GM12874 (cell line): Measurements from ENCODE around the gene FAM210A.

ENCODE experiments used
- CTCF ChIP-seq: IDR thresholded peaks from 2 replicates; pipeline ENCODE4 v1.5.1; 2011; ENCODE audit warnings: low read depth, mild to moderate bottlenecking, control low read depth, low read length, moderate library complexity; ENCODE audit not compliant: insufficient read depth

Gene FAM210A

GRCh38 chr18:13640266-13640860 lies 86.0 kb downstream of the FAM210A start:
- TF ChIP-seq CTCF: no peak

GRCh38 chr18:13638719-13639595 lies 87.4 kb downstream of the FAM210A start:
- no peak for TF ChIP-seq CTCF

DNA sequence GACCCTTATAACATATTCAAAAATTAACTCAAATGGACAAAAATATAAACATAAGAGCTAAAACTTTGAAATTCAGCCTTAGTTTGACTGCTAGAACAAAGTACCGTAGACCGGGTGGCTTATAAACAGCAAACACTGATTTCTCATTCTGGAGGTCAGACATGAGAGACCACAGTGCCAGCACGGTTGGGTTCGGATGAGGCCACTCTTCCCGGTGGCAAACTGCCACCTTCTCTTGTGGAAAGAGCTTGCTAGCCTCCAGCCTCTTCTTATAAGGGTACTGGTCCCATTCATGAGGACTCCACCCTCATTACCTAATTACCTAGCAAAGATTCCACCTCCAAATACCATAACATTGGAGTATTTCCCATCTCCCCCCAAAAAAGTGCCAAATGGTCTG lies 91.3 kb downstream of the FAM210A start:
- TF ChIP-seq CTCF: no peak

DNA sequence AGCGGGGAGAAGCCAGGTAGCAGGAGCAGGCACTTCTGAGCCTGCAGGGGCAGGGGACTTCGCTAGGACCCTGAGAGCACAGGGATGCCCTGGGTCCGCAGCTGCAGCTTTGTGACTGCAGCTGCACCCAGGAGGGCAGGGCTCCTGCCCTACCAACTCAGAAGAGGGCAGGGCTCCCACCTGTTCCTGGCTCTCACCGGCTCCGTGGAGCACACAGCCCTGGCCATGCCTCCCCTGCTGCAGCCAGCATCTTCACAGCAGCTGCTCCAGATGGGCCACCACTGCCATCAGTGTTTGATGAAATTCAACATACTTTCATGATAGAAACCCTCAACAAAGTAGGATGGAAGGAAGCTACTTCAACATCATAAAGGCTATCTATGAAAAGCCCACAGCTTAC lies 92.7 kb downstream of the FAM210A start:
- no peak for TF ChIP-seq CTCF

DNA sequence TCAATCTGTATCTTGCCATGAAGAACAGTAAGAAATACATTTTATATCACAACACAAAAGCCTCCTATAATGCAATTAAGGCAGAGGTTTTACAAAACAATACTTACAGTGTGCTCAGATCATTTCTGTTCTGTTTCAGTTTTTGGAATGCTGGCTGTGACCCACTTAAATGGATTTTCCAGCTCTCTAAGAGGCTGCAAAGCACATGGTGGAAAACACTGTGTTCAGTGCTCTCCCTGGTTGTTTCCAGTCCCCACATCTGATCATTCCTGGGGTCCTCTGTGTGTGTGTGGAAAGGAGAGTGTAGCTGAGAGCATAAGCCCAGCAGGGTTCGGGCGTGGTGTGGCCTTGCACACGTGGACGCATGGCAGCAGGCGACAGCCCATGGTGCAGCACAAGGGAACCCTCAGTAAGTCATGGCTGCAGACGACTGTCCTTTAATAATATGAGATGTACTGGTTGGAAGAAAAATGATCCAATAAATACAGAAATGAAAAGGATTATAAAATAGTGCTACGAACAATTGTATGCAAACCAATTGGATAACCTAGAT lies 95.6 kb downstream of the FAM210A start:
- no peak for TF ChIP-seq CTCF

- TF ChIP-seq CTCF: peak; percentile 74
Measured at GRCh38 chr18:13629841-13630715, 96.3 kb downstream of the FAM210A start.

DNA sequence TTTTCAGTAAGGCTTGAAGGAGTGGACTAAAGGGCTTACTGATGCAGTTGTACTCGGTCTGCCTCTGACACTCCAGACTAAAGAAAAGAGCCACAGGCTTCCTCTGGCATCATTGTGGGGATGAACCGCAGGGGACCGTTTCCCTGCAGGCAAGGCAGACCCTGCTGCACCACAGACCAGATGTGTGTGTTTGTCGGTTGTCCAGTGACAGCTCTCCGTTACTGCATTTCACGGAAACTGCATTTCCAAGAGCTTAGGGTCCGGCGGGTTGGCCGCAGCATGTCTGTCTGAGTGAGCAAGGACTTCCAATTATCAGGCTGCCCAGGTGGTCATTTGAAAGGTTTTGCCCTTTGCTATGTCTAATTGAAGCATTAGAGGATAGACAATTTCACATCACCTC lies 98.1 kb downstream of the FAM210A start:
- TF ChIP-seq CTCF: no peak
